ENCODE measurements around the gene C1QTNF6. TPM values are rescaled to one million over a fixed set of nuclear protein-coding genes. Genes with fewer than 3 reads are reported as not detected.
A peak's percentile ranks its signal among the peaks of the same experiment; 100 is the strongest.

C1QTNF6 gene
- total and polyA plus RNA-seq, 5 donors from 2014 or later: 1.6 to 13.6 (median 2.1) TPM

DNA sequence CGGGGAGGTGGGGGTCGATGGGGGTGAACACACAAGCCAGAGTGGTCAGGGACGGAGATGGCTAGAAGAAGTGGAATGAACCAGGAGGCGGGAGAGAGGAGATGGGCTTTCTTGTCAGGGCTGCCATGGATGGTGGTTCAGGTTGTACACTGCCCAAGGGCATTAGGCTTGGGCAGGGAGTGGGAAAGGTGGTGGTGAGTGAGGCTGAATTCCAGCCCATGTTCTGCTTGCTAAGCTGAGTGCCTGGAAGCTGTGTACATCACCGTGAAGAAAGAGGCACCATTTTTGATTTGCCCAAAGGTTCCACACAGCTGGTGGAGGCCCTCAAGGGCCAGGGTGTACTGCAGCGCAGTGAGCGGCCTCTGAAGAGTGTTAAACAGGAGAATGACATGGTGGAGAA, 55.3 kb downstream of the C1QTNF6 start:
- Mint-ChIP-seq H3K27me3 (no peaks in the 10 kb centered on the region), H3K9me3 (no peaks in the 10 kb centered on the region), H3K27ac (peak overlapping the region in 2 of 3 donors; percentile 67 to 89), H3K4me1 (peaks cover 0 to 38% (median 10%) of the 10 kb centered on the region in 4 donors), H3K4me3 (peak overlapping the region in 1 of 4 donors; percentile 12), H3K36me3 (peaks cover 37% of the 10 kb centered on the region)
- DNase-seq: no peak
- ATAC-seq (ENCODE audit: low read depth in 2 of 2): no peak
- Histone ChIP-seq H3K4me1 (ENCODE audit: control insufficient read depth, insufficient read depth, low read length, poor library complexity, severe bottlenecking) (peaks cover 4% of the 10 kb centered on the region), H3K27ac (ENCODE audit: insufficient read depth, low read length, poor library complexity, severe bottlenecking) (peak overlapping the region; percentile 35), H3K9me3 (ENCODE audit: control insufficient read depth in 2 of 2, low read length in 2 of 2) (no peaks in the 10 kb centered on the region), H3K36me3 (ENCODE audit: control insufficient read depth, insufficient read depth, low read length) (peaks cover 94% of the 10 kb centered on the region), H3K4me3 (ENCODE audit: low read depth, low read length) (no peak overlapping the region), H3K27me3 (ENCODE audit: control insufficient read depth, insufficient read depth, low read length) (no peaks in the 10 kb centered on the region)

Other genes with a start within 250 kb of the C1QTNF6 start
- not detected for gene TST, start 168.8 kb downstream of the C1QTNF6 start, total RNA-seq
- 1 to 10 TPM; 1.4 to 3.3 (median 1.8) TPM for gene TST, start 168.8 kb downstream of the C1QTNF6 start, polyA plus RNA-seq
- 10.3 TPM for gene MPST, start 168.5 kb downstream of the C1QTNF6 start, total RNA-seq
- gene MPST, start 168.5 kb downstream of the C1QTNF6 start, polyA plus RNA-seq: 10 to 100 TPM; 11.4 to 32.6 (median 25.1) TPM
- 33.5 TPM for gene KCTD17, start 136.5 kb downstream of the C1QTNF6 start, total RNA-seq
- 10 to 100 TPM; 10.9 to 15.4 (median 12.7) TPM for gene KCTD17, start 136.5 kb downstream of the C1QTNF6 start, polyA plus RNA-seq
- gene TMPRSS6, start 78.5 kb downstream of the C1QTNF6 start, total RNA-seq: 1.5 TPM
- under 1 TPM; 0.10 to 0.18 (median 0.14) TPM for gene TMPRSS6, start 78.5 kb downstream of the C1QTNF6 start, polyA plus RNA-seq
- 197 TPM for gene IL2RB, start 38.3 kb downstream of the C1QTNF6 start, total RNA-seq
- gene IL2RB, start 38.3 kb downstream of the C1QTNF6 start, polyA plus RNA-seq: 100 to 1,000 TPM; 160 to 189 (median 163) TPM
- 4.3 TPM for gene SSTR3, start 24.2 kb upstream of the C1QTNF6 start, total RNA-seq
- 1 to 10 TPM; 2.5 to 4.4 (median 3.6) TPM for gene SSTR3, start 24.2 kb upstream of the C1QTNF6 start, polyA plus RNA-seq
- gene RAC2, start 56.0 kb upstream of the C1QTNF6 start, total RNA-seq: 537 TPM
- 1,000 to 10,000 TPM in 2 of 4 donors, 100 to 1,000 TPM in 2; 861 to 1,162 (median 988) TPM for gene RAC2, start 56.0 kb upstream of the C1QTNF6 start, polyA plus RNA-seq
- gene CYTH4, start 94.3 kb upstream of the C1QTNF6 start, total RNA-seq: 153 TPM
- gene CYTH4, start 94.3 kb upstream of the C1QTNF6 start, polyA plus RNA-seq: 10 to 100 TPM; 47.4 to 56.9 (median 48.9) TPM
- 0.44 TPM for gene ELFN2, start 239.2 kb upstream of the C1QTNF6 start, total RNA-seq
- gene ELFN2, start 239.2 kb upstream of the C1QTNF6 start, polyA plus RNA-seq: not detected

Measured in CD4-positive, CD25-positive, alpha-beta regulatory T cell (primary cell).